ENCODE data around the gene GPA33. TPM values are rescaled to one million over a fixed set of nuclear protein-coding genes. Genes with fewer than 3 reads are reported as not detected.

GPA33 gene, protein sequence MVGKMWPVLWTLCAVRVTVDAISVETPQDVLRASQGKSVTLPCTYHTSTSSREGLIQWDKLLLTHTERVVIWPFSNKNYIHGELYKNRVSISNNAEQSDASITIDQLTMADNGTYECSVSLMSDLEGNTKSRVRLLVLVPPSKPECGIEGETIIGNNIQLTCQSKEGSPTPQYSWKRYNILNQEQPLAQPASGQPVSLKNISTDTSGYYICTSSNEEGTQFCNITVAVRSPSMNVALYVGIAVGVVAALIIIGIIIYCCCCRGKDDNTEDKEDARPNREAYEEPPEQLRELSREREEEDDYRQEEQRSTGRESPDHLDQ
- not detected in 5 replicates for total RNA-seq (2022; extraction: Qiagen RNA extraction)

DNA sequence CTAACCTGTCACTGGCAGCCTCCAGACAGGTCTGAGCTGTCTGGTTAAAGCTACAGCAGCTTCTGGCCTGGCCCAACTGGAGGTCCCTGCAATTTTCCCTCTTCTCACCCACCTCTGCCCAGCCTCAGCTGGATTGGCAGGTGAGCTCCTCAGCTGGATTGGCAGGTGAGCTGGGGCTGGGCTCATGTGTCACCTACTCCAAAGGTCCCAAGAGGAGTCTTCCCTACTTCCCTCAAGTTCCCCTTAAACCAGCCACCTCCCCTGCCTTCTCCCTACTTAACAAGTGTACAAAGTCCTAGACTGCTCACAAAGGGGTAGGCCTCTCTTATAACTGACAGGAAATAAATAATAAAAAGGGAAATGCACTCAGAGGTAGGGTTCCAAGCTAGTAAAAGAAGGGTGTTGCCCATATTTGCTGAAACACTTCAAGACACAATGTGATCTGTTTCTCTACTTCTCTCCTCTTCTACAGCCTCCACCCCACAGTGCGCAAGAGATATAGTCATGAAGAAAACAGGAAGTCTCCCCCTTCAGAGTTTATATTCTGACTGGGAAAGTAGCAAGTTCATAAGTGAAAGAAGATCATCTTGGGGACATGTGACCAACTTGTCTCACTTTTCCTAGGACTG is at the start of gene GPA33:
Gene GPA33 (minus strand): TSS at position 64 of the 629 bp plus-strand sequence. CDS start 90 bp downstream, outside the sequence.

DNA sequence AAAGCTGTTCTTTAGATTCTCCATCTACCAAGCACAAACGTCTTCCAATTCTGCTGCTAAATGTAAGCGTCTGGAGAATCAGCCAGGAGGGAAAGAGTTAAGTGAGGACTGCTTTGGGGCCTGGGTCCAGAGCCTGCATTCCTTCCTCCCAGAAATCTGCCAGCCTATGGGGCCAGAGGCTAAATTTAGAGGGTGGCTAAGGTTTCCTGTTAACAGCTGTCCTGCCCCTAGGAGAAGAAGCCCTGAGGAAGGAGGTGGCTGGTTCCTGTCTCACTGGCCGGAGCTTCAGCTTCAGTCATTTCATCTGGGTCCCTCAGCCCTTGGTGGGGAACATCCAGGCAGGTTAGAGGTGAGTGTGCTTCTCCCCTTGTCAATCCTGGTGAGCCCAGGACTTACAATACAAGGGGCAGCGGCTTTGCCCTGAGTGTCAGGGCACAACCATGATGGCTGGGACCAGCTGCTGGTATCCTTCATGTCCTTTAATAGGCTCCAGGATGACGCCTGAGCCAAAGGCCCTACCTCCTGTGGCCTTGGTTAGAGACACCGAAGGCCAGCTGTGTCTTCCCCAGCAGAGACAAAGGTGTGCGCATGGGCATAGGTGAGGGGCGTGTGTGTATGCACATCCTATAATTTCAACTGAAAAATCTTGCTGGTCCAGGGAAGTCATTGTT is 3.8 kb upstream of the GPA33 start, which contains the start of gene STYXL2:
Gene STYXL2 (plus strand): TSS at position 230 of the 671 bp plus-strand sequence. CDS start 775 bp downstream, outside the sequence.

Other genes starting within 250 kb of the GPA33 start
- 11.9 to 14.8 TPM (median 12.8 TPM) in 5 replicates for gene TADA1, start 214.1 kb downstream of the GPA33 start, total RNA-seq (2022; extraction: Qiagen RNA extraction)
- gene ILDR2, start 114.8 kb downstream of the GPA33 start, total RNA-seq (2022; extraction: Qiagen RNA extraction): 0.01 to 0.10 TPM (median 0.03 TPM) in 4 of 5 replicates, not detected in the other
- gene MAEL, start 101.1 kb downstream of the GPA33 start, total RNA-seq (2022; extraction: Qiagen RNA extraction): not detected in 5 replicates
- gene STYXL2, start 3.7 kb upstream of the GPA33 start, total RNA-seq (2022; extraction: Qiagen RNA extraction): not detected in 5 replicates
- 2.8 to 4.6 TPM (median 3.4 TPM) in 5 replicates for gene POU2F1, start 130.5 kb upstream of the GPA33 start, total RNA-seq (2022; extraction: Qiagen RNA extraction)

Measured in A549 treated with AZD2906 at 1 μM for 4 hours (cell line).